HG03432 (cell line): ENCODE results near the gene SRGN.
"Not testable (repeated sequence)": the region's sequence is repeated elsewhere in the genome, so short reads cannot be mapped to it uniquely, and the experiment has no call there.

Experiments
- ATAC-seq: cut with Tn5 transposase; IDR thresholded peaks from one replicate; pipeline ENCODE4 v1.9.1; 2021; ENCODE audit warnings: mild to moderate bottlenecking, moderate library complexity; ENCODE audit not compliant: unreplicated experiment

The SRGN gene

GRCh38 chr10:69125554-69125953, 37.7 kb downstream of the SRGN start:
- no peak for ATAC-seq

GRCh38 chr10:69130251-69130650, 42.3 kb downstream of the SRGN start:
- ATAC-seq, result no peak

- ATAC-seq, result no peak
Observed at GRCh38 chr10:69139961-69140360, 52.1 kb downstream of the SRGN start.

DNA sequence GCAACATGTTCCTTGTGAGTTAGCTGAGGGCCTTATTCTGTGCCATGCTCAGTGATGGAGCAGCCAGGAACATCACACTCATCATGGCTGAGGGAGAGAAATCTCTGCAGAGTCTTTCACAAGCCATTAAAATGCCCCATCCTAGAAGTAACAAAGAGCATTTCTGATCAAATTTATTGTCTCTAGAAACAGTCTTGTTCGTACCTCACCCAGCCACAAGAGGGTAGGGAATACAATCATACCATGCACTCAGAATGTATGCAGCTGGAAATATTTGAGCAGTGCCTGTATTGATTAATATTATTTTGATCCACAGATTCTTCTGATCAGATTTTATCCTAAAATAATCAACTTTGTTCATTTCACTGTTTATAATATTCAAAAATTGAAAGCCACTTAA, 53.4 kb downstream of the SRGN start:
- ATAC-seq, result no peak

- not testable (repeated sequence) for ATAC-seq
Observed at GRCh38 chr10:69142074-69142473, 54.2 kb downstream of the SRGN start.

DNA sequence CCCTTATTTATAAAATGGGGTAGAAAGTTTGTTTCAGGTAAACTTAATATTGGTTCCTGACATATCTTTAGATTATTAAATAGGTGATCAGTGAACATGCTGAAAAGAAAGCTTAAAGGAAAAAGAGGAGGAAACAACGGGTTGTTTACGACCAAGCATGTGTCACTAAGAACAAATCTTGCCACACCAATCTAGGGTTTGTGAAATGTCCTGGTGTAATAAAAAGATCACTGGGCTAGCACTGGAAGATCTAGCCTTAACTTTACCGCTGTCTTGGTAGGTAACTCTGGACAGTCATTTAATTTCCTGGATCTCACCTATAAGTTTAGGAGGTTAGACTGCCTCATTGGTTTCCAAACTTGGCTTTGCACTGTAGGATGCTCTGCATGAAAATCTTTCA, 55.1 kb downstream of the SRGN start:
- ATAC-seq, result no peak

- ATAC-seq, result no peak
Observed at GRCh38 chr10:69145329-69145728, 57.4 kb downstream of the SRGN start.

GRCh38 chr10:69145864-69146263, 58.0 kb downstream of the SRGN start:
- no peak for ATAC-seq

GRCh38 chr10:69146759-69147158, 58.9 kb downstream of the SRGN start:
- no peak for ATAC-seq

- ATAC-seq, result no peak
Observed at GRCh38 chr10:69151984-69152383, 64.1 kb downstream of the SRGN start.

GRCh38 chr10:69153227-69153626, 65.3 kb downstream of the SRGN start:
- ATAC-seq, result no peak
